HG02840 (cell line): ENCODE results near the gene BMP6.

Source experiments
- ATAC-seq: cut with Tn5 transposase; IDR thresholded peaks from one replicate; pipeline ENCODE4 v1.9.1; 2021; ENCODE audit warnings: mild to moderate bottlenecking, moderate library complexity, moderate number of reproducible peaks; ENCODE audit not compliant: unreplicated experiment, low FRiP score

Gene BMP6

GRCh38 chr6:7742223-7742785 lies 16.4 kb downstream of the BMP6 start:
- no peak for ATAC-seq

- no peak for ATAC-seq
Observed at GRCh38 chr6:7745942-7746341, 20.0 kb downstream of the BMP6 start.

DNA sequence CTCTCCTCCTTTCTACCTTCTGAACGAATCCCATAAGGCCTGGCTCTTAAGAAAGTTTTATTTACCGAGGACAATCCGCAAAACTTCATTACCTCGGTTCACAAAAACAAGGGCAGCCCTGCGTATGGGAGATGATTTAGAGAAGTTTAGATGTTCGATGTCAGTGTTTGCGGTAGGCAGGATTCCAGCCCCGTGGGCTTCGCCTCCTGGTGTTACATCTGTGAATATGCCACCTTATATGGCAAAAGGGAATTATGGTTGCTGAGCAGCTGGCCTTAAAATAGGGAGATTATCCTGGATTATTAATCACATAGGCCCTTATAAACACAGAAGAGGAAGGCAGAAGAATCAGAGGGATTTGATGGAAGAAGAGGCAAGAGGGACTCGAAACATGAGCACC lies 21.1 kb downstream of the BMP6 start:
- ATAC-seq, result no peak

DNA sequence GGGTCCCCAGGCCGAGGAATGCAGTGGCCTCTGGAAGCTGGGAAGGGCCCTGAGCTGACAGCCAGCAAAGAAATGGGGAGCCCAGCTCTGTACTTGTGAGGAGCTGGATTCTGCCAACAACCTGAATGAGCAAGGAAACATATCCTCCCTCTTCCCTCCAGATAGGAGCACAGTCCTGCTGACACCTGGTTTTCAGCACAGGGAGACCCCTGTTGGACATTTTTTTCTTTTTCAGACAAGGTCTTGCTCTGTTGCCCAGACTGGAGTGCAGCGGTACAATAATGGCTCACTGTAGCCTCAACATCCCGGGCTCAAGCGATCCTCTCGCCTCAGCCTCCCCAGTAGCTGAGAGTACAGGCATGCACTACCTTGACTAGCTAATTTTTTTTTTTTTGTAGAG lies 21.5 kb downstream of the BMP6 start:
- ATAC-seq, result no peak

DNA sequence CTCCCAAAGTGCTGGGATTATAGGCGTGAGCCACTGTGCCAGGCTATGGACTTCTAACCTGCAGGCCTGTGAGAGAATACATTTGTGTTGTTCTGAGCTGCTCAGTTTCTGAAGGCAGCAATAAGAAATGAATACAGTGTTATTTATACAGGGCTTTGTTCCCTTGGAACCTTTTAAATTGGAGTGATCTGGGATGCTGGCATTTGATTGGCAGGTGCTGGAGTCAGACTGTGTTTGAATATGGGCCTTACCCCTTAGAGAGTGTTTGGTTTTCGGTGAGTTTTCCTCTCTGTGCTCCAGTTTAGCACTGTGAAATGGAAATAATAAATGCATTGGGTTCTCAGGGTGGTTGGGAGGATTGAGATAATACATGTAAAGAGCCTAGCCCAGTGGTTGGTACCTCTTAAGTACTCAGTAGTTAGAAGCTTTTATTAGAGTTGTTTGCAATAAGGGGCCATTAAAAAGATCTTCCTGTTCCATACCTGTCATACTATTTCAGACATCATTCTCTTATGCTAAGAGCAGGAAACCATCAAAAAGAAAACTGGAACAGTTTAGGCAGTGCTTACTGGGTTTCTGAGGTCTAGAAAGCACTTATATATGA lies 22.1 kb downstream of the BMP6 start:
- no peak for ATAC-seq

GRCh38 chr6:7749478-7749877 lies 23.6 kb downstream of the BMP6 start:
- no peak for ATAC-seq

- no peak for ATAC-seq
Observed at GRCh38 chr6:7750197-7750596, 24.3 kb downstream of the BMP6 start.

- no peak for ATAC-seq
Observed at GRCh38 chr6:7758456-7758855, 32.6 kb downstream of the BMP6 start.

DNA sequence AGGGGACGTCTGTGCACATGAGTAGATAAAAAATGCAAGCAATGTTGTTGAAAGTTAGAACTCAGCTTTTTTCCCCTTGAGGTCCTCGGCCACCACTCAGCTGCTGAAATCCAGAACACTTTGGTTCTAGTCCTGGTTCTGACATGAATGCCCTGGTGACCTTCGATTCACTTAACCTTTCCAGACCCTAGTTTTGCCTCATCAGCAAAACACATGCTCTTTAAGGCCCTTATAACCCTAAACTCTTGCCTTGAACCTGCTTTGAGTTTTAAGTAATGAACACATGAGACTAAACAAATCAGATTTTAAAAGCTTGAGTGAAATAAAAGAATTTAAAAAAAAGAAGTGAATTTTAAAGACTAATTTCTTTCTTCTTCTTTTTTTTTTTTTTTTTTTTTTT lies 33.4 kb downstream of the BMP6 start:
- ATAC-seq, result no peak

GRCh38 chr6:7761051-7761450 lies 35.2 kb downstream of the BMP6 start:
- ATAC-seq, result no peak

GRCh38 chr6:7762760-7763159 lies 36.9 kb downstream of the BMP6 start:
- ATAC-seq, result no peak

DNA sequence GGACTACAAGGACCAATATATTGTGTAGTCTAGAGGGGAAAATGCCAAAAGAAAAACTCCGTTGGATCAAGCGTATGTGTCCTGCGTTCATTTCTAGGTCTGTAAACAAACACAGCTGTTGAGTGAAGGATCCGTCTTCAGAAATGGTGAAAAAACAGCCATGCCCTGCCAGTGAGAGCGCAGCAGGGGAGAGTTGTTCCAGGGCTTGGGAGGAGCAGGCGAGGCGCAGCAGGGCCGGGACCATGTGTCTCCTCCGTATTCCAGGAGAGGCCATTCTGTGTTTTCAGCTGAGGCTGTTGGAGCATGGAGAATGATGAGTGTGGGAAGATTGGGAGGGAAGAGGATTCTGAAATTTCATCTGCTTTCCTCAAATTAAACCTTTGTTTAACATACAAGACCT lies 38.0 kb downstream of the BMP6 start:
- ATAC-seq, result no peak

DNA sequence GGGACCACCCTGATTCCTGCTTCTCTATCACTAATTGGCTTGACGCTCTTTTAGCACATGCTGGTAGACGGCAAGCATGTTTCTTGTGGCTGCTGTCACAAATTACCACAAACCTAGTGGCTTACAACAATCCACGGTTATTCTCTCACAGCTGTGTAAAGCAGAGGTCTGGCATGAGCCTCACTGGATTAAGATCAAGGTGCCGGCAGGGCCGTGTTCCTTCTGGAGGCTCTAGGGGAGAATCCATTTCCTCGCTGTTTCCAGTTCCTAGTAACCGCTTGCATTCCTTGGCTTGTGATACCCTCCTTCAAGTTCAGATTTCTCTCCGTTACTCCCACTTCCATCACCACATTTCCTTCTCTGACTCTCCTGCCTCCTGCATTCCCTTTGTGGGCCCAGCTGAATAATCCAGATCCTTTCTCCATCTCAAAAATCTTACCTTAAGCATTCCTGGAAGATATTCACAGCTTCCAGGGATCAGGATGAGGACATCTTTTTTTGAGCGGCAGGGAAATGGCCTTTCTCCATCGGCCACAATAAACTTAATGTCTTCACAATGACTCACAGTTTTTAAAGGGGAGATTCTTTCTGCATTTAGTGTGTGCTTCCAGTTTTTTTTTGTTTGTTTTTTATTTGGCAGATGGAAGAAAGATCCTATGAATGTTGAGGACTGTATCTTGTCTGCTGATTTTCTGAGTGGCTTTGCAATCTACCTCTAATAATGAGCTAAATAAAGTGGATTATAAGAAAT lies 39.9 kb downstream of the BMP6 start:
- ATAC-seq, result no peak

DNA sequence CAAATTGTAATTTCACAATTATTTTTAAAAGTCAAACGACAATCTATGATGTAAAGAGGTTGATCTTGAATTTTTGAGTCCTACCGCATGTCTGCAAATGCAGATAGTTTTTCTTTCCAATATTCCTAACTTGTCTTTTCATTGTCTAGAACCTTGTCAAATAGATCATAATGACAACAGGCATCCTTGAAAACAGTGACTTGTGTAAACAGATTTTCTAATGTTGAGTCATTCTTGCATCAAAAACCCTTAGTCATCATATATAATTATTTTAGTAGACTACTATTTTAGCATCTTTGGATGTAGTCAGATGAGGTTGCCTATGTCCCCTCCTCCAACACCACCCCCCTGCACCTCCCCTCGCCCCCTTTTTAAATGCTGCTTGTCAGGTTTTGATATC lies 43.8 kb downstream of the BMP6 start:
- ATAC-seq, result no peak

DNA sequence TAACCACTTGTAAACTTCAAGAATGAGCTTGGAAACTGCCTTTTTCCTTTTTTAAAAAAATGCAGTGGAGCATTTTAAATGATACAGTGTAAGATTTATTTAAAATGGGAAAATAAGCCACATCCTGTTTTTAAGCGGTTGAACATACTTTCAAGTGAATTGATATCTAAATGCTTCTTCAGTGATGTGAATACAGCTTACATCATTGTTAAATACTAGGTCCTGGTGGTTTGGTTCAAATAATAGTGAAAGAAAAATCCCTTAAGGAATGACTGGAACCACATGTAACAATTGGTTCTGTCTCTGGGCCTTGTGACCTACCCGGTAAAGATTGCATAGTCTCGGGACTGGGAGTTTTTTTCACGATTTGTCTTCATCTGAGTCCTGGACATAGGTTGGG lies 44.2 kb downstream of the BMP6 start:
- no peak for ATAC-seq

GRCh38 chr6:7770601-7771000 lies 44.7 kb downstream of the BMP6 start:
- ATAC-seq, result no peak

DNA sequence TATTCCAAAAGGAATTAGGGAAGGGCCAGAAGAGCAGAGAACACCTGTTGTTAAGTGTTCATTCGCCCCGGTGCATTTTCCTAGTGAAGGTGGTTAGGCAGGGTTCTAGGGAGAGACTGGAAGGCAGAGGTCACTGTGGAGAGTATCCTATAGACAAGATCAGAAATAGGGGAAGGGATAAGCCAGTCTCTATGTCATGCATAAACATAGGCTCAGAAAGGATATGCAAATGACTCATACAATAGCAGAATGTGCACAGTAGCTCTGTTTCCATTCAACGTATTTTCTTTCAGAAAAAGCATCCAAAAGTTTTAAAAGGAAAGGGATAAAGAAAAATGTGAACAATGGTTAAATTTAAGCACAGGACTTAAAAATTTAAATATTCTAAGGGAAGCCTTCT lies 47.4 kb downstream of the BMP6 start:
- no peak for ATAC-seq

GRCh38 chr6:7773914-7774313 lies 48.0 kb downstream of the BMP6 start:
- ATAC-seq, result no peak

DNA sequence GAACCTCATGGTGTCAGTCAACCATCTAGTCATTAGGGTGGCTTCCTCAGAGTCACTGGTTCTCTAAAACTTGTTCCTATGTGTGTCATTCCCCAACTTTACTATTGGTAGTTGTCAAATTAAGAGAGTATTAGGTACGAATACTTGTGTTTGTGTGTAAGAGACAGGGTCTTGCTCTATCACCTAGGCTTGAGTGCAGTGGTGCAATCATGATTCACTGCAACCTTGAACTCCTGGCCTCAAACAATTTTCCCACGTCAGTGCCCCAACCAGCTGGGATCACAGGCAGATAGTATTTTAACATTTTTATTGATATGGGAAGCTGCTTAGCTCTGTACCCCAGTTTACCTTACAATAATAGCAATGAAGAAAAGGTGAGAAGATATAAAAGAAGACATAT lies 50.6 kb downstream of the BMP6 start:
- no peak for ATAC-seq

DNA sequence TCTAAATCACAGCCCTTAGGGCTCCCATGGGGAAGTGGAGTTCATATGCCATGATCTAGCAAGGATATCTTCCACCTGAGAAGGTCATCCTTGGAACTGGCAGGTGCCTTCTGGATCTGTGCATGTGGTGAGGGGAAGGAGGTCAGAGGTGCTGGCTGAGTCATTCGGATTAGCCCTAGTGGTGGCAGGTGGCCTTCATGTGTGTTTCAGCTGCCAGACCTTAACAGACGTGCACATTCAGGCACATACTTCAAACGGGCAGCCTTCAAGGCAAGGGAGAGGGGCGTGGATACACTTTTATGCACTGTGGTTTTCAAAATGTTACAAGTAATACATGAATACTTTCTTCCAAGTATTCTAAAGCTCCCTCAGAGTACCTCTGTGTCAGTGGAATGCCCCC lies 51.2 kb downstream of the BMP6 start:
- ATAC-seq, result no peak

DNA sequence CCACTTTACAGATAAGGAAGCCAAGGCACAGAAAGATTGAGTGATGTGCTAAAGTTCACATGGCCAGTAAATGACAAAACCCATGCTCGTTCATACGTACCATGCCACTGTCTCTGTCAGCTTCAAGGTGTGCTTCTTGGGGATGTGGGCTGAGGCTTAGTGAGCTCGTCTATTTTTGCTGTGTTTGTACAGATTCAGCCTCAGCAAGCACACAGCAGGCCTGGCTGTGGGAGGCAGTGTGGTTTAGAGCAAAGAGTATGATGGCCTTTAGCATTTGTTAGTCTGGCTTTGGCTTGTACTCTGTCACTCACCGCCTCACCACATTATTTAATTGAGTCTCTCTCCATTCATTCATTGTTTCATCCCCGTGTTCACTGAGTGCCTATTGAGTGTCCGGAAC lies 55.3 kb downstream of the BMP6 start:
- ATAC-seq, result no peak

DNA sequence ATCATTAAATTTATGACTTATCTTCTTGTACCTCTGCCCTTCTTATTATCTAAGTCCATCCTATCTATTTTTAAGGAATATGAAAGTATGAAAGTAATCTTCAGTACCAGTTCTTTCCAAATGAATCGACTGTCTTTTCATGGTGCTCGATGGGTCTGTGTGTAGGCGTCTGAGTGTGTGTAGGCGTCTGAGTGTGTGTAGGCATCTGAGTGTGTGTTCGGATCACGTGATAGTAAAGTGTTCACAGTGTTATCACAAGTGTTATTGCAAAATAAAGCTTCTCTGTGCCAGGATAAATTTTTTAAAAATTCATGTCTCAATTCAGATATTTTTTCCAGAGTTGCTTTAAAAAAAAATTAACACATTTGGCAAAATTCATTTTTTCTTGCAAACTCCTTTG lies 58.3 kb downstream of the BMP6 start:
- no peak for ATAC-seq
